Measurements from ENCODE around the gene SLC16A9.

Gene SLC16A9

GRCh38 chr10:59655309-59655708, 54.3 kb downstream of the SLC16A9 start:
- Histone ChIP-seq H3K9ac (ENCODE audit: low read length) (no peak overlapping the region), H3K9me3 (ENCODE audit: insufficient read depth, low read length) (no peaks in the 10 kb centered on the region), H4K20me1 (ENCODE audit: low read depth, low read length) (no peaks in the 10 kb centered on the region), H3K9me2 (replicated peaks; ENCODE audit: insufficient read depth, low read length) (no peaks in the 10 kb centered on the region), H3F3A (ENCODE audit: insufficient read depth) (no peaks in the 10 kb centered on the region), H3K27me3 (ENCODE audit: low read length) (no peaks in the 10 kb centered on the region), H3K36me3 (ENCODE audit: low read length) (no peaks in the 10 kb centered on the region), H2AFZ (ENCODE audit: low read depth, low read length, severe bottlenecking) (no peak overlapping the region), H3K27ac (ENCODE audit: low read depth, low read length) (no peak overlapping the region), H3K4me3 (ENCODE audit: insufficient read depth, low read length, poor library complexity, severe bottlenecking) (no peak overlapping the region), H3K4me2 (ENCODE audit: low read depth, low read length, poor library complexity, severe bottlenecking) (no peak overlapping the region), H3K79me2 (ENCODE audit: insufficient read depth, low read length) (no peaks in the 10 kb centered on the region)
- TF ChIP-seq CTCF (IDR thresholded peaks at IDR 0.05; ENCODE audit: insufficient read depth, low read length, poor library complexity, severe bottlenecking), result no peak
- no peak for TF ChIP-seq EZH2phosphoT487 (conservative IDR thresholded peaks at IDR 0.05; ENCODE audit: low read length)

- no peaks in the 10 kb centered on the region for H3K9me2 ChIP-seq (replicated peaks; ENCODE audit: insufficient read depth, low read length)
- no peak overlapping the region for H3K4me3 ChIP-seq (ENCODE audit: insufficient read depth, low read length, poor library complexity, severe bottlenecking)
- no peak overlapping the region for H3K9ac ChIP-seq (ENCODE audit: low read length)
- H3K79me2 ChIP-seq (ENCODE audit: insufficient read depth, low read length), result no peaks in the 10 kb centered on the region
- H3K27me3 ChIP-seq (ENCODE audit: low read length), result no peaks in the 10 kb centered on the region
- peak overlapping the region; percentile 52 for H2AFZ ChIP-seq (ENCODE audit: low read depth, low read length, severe bottlenecking)
- H3K9me3 ChIP-seq (ENCODE audit: insufficient read depth, low read length), result no peaks in the 10 kb centered on the region
- peak overlapping the region; percentile 13 for H3K27ac ChIP-seq (ENCODE audit: low read depth, low read length)
- H3F3A ChIP-seq (ENCODE audit: insufficient read depth), result no peaks in the 10 kb centered on the region
- H4K20me1 ChIP-seq (ENCODE audit: low read depth, low read length), result no peaks in the 10 kb centered on the region
- no peak for TF ChIP-seq CTCF (IDR thresholded peaks at IDR 0.05; ENCODE audit: insufficient read depth, low read length, poor library complexity, severe bottlenecking)
- no peak for TF ChIP-seq EZH2phosphoT487 (conservative IDR thresholded peaks at IDR 0.05; ENCODE audit: low read length)
- no peaks in the 10 kb centered on the region for H3K36me3 ChIP-seq (ENCODE audit: low read length)
- H3K4me2 ChIP-seq (ENCODE audit: low read depth, low read length, poor library complexity, severe bottlenecking), result peak overlapping the region; percentile 26
Observed at GRCh38 chr10:59654007-59654406, 55.6 kb downstream of the SLC16A9 start.

- no peak for TF ChIP-seq EZH2phosphoT487 (conservative IDR thresholded peaks at IDR 0.05; ENCODE audit: low read length)
- no peak for TF ChIP-seq CTCF (IDR thresholded peaks at IDR 0.05; ENCODE audit: insufficient read depth, low read length, poor library complexity, severe bottlenecking)
Observed at GRCh38 chr10:59651902-59652301, 57.7 kb downstream of the SLC16A9 start.

More at GRCh38 chr10:59651902-59652301, 57.7 kb downstream of the SLC16A9 start:
- no peaks in the 10 kb centered on the region for H3K9me2 ChIP-seq (replicated peaks; ENCODE audit: insufficient read depth, low read length)
- no peak overlapping the region for H3K4me2 ChIP-seq (ENCODE audit: low read depth, low read length, poor library complexity, severe bottlenecking)
- no peak overlapping the region for H3K27ac ChIP-seq (ENCODE audit: low read depth, low read length)
- H2AFZ ChIP-seq (ENCODE audit: low read depth, low read length, severe bottlenecking), result no peak overlapping the region
- no peaks in the 10 kb centered on the region for H3K9me3 ChIP-seq (ENCODE audit: insufficient read depth, low read length)
- H3K9ac ChIP-seq (ENCODE audit: low read length), result no peak overlapping the region
- H3K79me2 ChIP-seq (ENCODE audit: insufficient read depth, low read length), result no peaks in the 10 kb centered on the region
- H3K36me3 ChIP-seq (ENCODE audit: low read length), result no peaks in the 10 kb centered on the region
- H3K4me3 ChIP-seq (ENCODE audit: insufficient read depth, low read length, poor library complexity, severe bottlenecking), result no peak overlapping the region
- no peaks in the 10 kb centered on the region for H4K20me1 ChIP-seq (ENCODE audit: low read depth, low read length)
- H3K27me3 ChIP-seq (ENCODE audit: low read length), result no peaks in the 10 kb centered on the region
- H3F3A ChIP-seq (ENCODE audit: insufficient read depth), result no peaks in the 10 kb centered on the region

All from SU-DHL-6 (cell line).